Trophoblast cell (in vitro differentiated cells and primary cell): ENCODE measurements around the gene HAGHL.

Source experiments
- DNase-seq, 2 donors: peaks; one replicate each; pipeline ENCODE4 v3.0.0-alpha.2; 2016
- H2AFZ ChIP-seq: 2 replicates; pipeline ENCODE4 v1.6.1; 2013; ENCODE audit warnings: low read length, moderate library complexity, mild to moderate bottlenecking; ENCODE audit not compliant: insufficient read depth, poor library complexity
- H2AK5ac ChIP-seq: 2 replicates; pipeline ENCODE4 v1.6.1; 2013; ENCODE audit warnings: mild to moderate bottlenecking, low read length
- H2BK120ac ChIP-seq: 2 replicates; pipeline ENCODE4 v1.6.1; 2013; ENCODE audit warnings: low read length, mild to moderate bottlenecking, moderate library complexity; ENCODE audit not compliant: insufficient read depth, poor library complexity
- H2BK12ac ChIP-seq: 2 replicates; pipeline ENCODE4 v1.6.1; 2013; ENCODE audit warnings: mild to moderate bottlenecking, low read length, moderate library complexity
- H2BK5ac ChIP-seq: 2 replicates; pipeline ENCODE4 v1.6.1; 2013; ENCODE audit warnings: low read length, low read depth, moderate library complexity, mild to moderate bottlenecking; ENCODE audit not compliant: poor library complexity
- H3K14ac ChIP-seq: 2 replicates; pipeline ENCODE4 v1.6.1; 2013; ENCODE audit warnings: mild to moderate bottlenecking, low read length
- H3K18ac ChIP-seq: 2 replicates; pipeline ENCODE4 v1.6.1; 2013; ENCODE audit warnings: mild to moderate bottlenecking, low read length
- H3K23ac ChIP-seq: 2 replicates; pipeline ENCODE4 v1.6.1; 2013; ENCODE audit warnings: low read length
- H3K27ac ChIP-seq: 2 replicates; pipeline ENCODE4 v1.5.1; 2013; ENCODE audit warnings: low read depth, mild to moderate bottlenecking, inconsistent platforms, low read length, moderate library complexity
- H3K27me3 ChIP-seq: 2 replicates; pipeline ENCODE4 v1.6.1; 2013; ENCODE audit warnings: inconsistent platforms, mild to moderate bottlenecking, low read length, moderate library complexity; ENCODE audit not compliant: insufficient read depth
- H3K36me3 ChIP-seq, 2 experiments: 1 replicate in 1 of 2; 2 replicates in 1 of 2; pipeline ENCODE4 v1.6.1; 2013; ENCODE audit warnings: low read length in 2 of 2, mild to moderate bottlenecking in 2 of 2, moderate library complexity in 1 of 2; ENCODE audit not compliant: insufficient read depth in 2 of 2, control insufficient read depth in 1 of 2
- H3K4ac ChIP-seq: 2 replicates; pipeline ENCODE4 v1.6.1; 2013; ENCODE audit warnings: low read depth, mild to moderate bottlenecking, low read length, moderate library complexity
- H3K4me1 ChIP-seq, 2 experiments: 1 replicate in 1 of 2; 2 replicates in 1 of 2; pipeline ENCODE4 v1.6.1; 2013; ENCODE audit warnings: low read length in 2 of 2, mild to moderate bottlenecking in 2 of 2, moderate library complexity in 1 of 2; ENCODE audit not compliant: insufficient read depth in 2 of 2, control insufficient read depth in 1 of 2
- H3K4me2 ChIP-seq: 2 replicates; pipeline ENCODE4 v1.6.1; 2013; ENCODE audit warnings: inconsistent platforms, mild to moderate bottlenecking, low read length, moderate library complexity
- H3K4me3 ChIP-seq: 2 replicates; pipeline ENCODE4 v1.5.1; 2013; ENCODE audit warnings: mild to moderate bottlenecking, low read depth, low read length, inconsistent platforms
- H3K79me1 ChIP-seq: one replicate; pipeline ENCODE4 v1.6.1; 2013; ENCODE audit warnings: low read length
- H3K79me2 ChIP-seq: 2 replicates; pipeline ENCODE4 v1.6.1; 2013; ENCODE audit warnings: low read length, mild to moderate bottlenecking; ENCODE audit not compliant: control insufficient read depth, insufficient read depth, poor library complexity
- H3K9ac ChIP-seq: 2 replicates; pipeline ENCODE4 v1.6.1; 2013; ENCODE audit warnings: mild to moderate bottlenecking, low read length
- H3K9me3 ChIP-seq: 2 replicates; pipeline ENCODE4 v1.6.1; 2013; ENCODE audit warnings: low read depth, mild to moderate bottlenecking, control low read depth, inconsistent platforms, low read length; ENCODE audit not compliant: insufficient read depth
- H4K12ac ChIP-seq: 2 replicates; pipeline ENCODE4 v1.6.1; 2013; ENCODE audit warnings: low read depth, mild to moderate bottlenecking, low read length, moderate library complexity
- H4K8ac ChIP-seq: 2 replicates; pipeline ENCODE4 v1.6.1; 2013; ENCODE audit warnings: low read depth, mild to moderate bottlenecking, low read length, moderate library complexity
- H4K91ac ChIP-seq: one replicate; pipeline ENCODE4 v1.6.1; 2013; ENCODE audit warnings: low read depth, mild to moderate bottlenecking, low read length, moderate library complexity
- WGBS: extraction: QIAGEN DNeasy Blood & Tissue Kit; methylation state at CpG from one replicate; pipeline ENCODE4 v1.1.7; 2013; ENCODE audit warnings: missing lambda C conversion rate; ENCODE audit not compliant: insufficient read length, insufficient coverage; ENCODE audit errors: extremely low coverage; 5-methylcytosine and 5-hydroxymethylcytosine counted together

The HAGHL gene

DNA sequence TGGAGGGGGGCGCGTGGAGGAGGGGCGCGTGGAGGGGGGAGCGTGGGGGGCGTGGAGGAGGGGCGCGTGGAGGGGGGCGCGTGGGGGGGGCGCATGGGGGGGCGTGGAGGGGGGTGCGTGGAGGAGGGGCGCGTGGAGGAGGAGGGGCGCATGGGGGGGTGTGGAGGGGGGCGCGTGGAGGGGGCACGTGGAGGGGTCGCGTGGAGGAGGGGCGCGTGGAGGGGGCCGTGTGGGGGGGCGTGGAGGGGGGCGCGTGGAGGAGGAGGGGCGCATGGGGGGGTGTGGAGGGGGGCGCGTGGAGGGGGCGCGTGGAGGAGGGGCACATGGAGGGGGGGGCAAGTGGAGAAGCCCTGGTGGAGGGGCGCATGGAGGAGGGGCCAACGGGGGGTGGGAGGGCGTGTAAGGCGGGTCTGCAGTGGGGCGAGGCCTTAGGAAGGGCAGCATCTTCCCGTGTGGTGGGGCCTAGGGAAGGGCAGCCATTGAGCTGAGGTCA, 40.9 kb downstream of the HAGHL start:
- no CpG with 5 or more reads among the region's 38 CpGs for WGBS
- Histone ChIP-seq H2BK5ac (no peak overlapping the region), H2BK120ac (no peak overlapping the region), H3K4ac (no peak overlapping the region), H3K9ac (no peak overlapping the region), H2BK12ac (no peak overlapping the region), H3K4me2 (no peak overlapping the region), H3K36me3 (no peaks in the 10 kb centered on the region), H3K27ac (no peak overlapping the region), H3K23ac (no peak overlapping the region), H3K14ac (no peak overlapping the region), H3K4me3 (no peak overlapping the region), H3K27me3 (no peaks in the 10 kb centered on the region), H4K12ac (no peak overlapping the region), H3K79me2 (no peaks in the 10 kb centered on the region), H4K8ac (no peak overlapping the region), H3K79me1 (no peaks in the 10 kb centered on the region), H3K18ac (no peak overlapping the region), H3K4me1 (no peaks in the 10 kb centered on the region), H2AFZ (no peak overlapping the region), H3K9me3 (peaks cover 4% of the 10 kb centered on the region), H4K91ac (no peak overlapping the region), H2AK5ac (no peak overlapping the region)
- DNase-seq = no peak

DNA sequence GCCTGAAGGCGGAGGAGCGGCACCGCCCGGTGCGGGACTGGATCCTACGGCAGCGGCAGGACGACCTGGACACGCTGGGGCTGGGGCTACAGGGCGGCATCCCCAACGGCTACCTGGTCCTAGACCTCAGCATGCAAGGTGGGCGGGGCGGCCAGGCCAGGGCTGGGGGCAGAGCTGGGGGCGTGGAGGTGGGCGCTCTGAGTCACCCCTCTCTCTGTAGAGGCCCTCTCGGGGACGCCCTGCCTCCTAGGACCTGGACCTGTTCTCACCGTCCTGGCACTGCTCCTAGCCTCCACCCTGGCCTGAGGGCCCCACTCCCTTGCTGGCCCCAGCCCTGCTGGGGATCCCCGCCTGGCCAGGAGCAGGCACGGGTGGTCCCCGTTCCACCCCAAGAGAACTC, 41.5 kb downstream of the HAGHL start:
- H3K23ac ChIP-seq = no peak overlapping the region
- H4K8ac ChIP-seq = no peak overlapping the region
- no peaks in the 10 kb centered on the region for H3K79me2 ChIP-seq
- H2BK120ac ChIP-seq = no peak overlapping the region
- H3K4ac ChIP-seq = no peak overlapping the region
- no peaks in the 10 kb centered on the region for H3K27me3 ChIP-seq
- H2AFZ ChIP-seq = no peak overlapping the region
- H3K27ac ChIP-seq = no peak overlapping the region
- peaks cover 4% of the 10 kb centered on the region for H3K9me3 ChIP-seq
- WGBS = no CpG with 5 or more reads among the region's 21 CpGs
- no peak overlapping the region for H4K91ac ChIP-seq
- no peak overlapping the region for H2AK5ac ChIP-seq
- H3K18ac ChIP-seq = no peak overlapping the region
- H3K36me3 ChIP-seq = no peaks in the 10 kb centered on the region
- H3K9ac ChIP-seq = no peak overlapping the region
- no peak overlapping the region for H2BK5ac ChIP-seq
- no peak for DNase-seq
- no peak overlapping the region for H3K14ac ChIP-seq
- no peak overlapping the region for H4K12ac ChIP-seq
- H3K4me2 ChIP-seq = no peak overlapping the region
- no peaks in the 10 kb centered on the region for H3K4me1 ChIP-seq
- H3K79me1 ChIP-seq = no peaks in the 10 kb centered on the region
- peak overlapping the region; percentile 23 for H3K4me3 ChIP-seq
- no peak overlapping the region for H2BK12ac ChIP-seq

DNA sequence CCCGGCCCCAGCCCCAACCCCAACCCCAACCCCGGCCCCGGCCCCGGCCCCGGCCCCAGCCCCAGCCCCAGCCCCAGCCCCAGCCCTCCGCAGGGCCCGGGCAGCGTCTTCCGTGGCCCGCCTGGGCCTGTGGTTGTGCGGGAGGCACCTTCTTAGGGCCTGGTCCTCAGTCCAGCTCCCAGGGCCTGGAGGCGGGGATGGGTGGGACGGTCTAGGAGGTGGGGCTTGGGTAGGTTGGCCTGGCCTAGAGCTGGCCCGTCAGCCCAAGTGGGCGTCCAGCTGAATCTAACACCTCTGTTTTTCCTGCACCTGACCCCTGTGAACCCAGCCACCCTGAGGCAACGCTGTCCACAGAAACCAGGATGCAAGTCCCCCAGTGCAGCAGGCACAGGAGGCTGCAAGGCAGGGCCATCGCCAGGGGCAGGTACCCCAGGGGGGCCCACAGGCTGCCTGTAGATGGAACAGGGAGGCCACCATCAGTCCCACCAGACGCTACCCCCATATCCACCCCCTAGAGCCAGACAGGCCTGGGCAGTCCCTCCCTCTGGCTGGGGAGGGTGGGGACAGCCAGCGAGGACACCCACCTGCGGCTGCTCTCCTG, 42.4 kb downstream of the HAGHL start:
- Histone ChIP-seq H3K27me3 (no peaks in the 10 kb centered on the region), H3K4me2 (no peak overlapping the region), H4K8ac (no peak overlapping the region), H3K18ac (no peak overlapping the region), H3K14ac (no peak overlapping the region), H3K4ac (no peak overlapping the region), H3K36me3 (no peaks in the 10 kb centered on the region), H4K12ac (no peak overlapping the region), H2BK120ac (no peak overlapping the region), H4K91ac (no peak overlapping the region), H3K9ac (no peak overlapping the region), H3K4me3 (no peak overlapping the region), H3K9me3 (peaks cover 4% of the 10 kb centered on the region), H3K27ac (no peak overlapping the region), H3K23ac (no peak overlapping the region), H3K4me1 (no peaks in the 10 kb centered on the region), H2BK5ac (no peak overlapping the region), H2AFZ (no peak overlapping the region), H2BK12ac (no peak overlapping the region), H3K79me1 (no peaks in the 10 kb centered on the region), H3K79me2 (no peaks in the 10 kb centered on the region), H2AK5ac (no peak overlapping the region)
- no CpG with 5 or more reads among the region's 20 CpGs for whole genome bisulfite sequencing
- no peak for DNase-seq

DNA sequence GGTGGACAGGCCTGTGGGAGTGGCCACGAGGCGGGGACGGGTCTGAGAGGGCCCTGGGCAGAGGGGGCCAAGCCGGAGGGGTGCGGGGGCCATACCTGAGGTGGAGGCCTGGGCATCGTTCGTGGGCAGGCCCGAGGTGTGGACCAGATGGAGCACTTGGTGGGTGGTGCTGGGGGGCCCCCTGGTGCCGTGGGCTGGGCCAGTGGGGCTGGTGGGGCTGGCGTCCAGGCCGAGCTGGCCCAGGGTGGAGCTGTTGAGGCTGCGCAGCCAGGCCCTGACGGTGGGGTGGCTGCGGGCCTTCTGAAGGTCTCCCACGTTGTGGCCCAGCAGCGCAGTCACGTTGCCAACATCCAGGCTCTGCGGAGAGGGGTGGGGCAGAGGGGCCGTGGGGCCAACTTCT, 43.0 kb downstream of the HAGHL start:
- no CpG with 5 or more reads among the region's 19 CpGs for WGBS

More for the DNA sequence above, 43.0 kb downstream of the HAGHL start:
- no peak overlapping the region for H3K14ac ChIP-seq
- no peak overlapping the region for H2AK5ac ChIP-seq
- no peak overlapping the region for H3K27ac ChIP-seq
- H3K27me3 ChIP-seq = no peaks in the 10 kb centered on the region
- H4K91ac ChIP-seq = no peak overlapping the region
- no peak overlapping the region for H3K4me3 ChIP-seq
- H3K4me1 ChIP-seq = no peaks in the 10 kb centered on the region
- no peak overlapping the region for H4K8ac ChIP-seq
- no peak overlapping the region for H2BK120ac ChIP-seq
- no peak overlapping the region for H3K23ac ChIP-seq
- no peak overlapping the region for H4K12ac ChIP-seq
- no peak for DNase-seq
- H2BK5ac ChIP-seq = no peak overlapping the region
- no peaks in the 10 kb centered on the region for H3K36me3 ChIP-seq
- no peak overlapping the region for H3K18ac ChIP-seq
- no peak overlapping the region for H3K9ac ChIP-seq
- H3K4me2 ChIP-seq = no peak overlapping the region
- no peaks in the 10 kb centered on the region for H3K79me1 ChIP-seq
- H2AFZ ChIP-seq = no peak overlapping the region
- no peak overlapping the region for H2BK12ac ChIP-seq
- H3K9me3 ChIP-seq = peaks cover 2% of the 10 kb centered on the region
- H3K4ac ChIP-seq = no peak overlapping the region
- no peaks in the 10 kb centered on the region for H3K79me2 ChIP-seq
